Large intestine (tissue), 3 donors: ENCODE data around the gene SLC9A1. TPM values are rescaled to one million over a fixed set of nuclear protein-coding genes. Genes with fewer than 3 reads are reported as not detected.
A peak's percentile ranks its signal among the peaks of the same experiment; 100 is the strongest.
"Not testable (repeated sequence)": the region's sequence is repeated elsewhere in the genome, so short reads cannot be mapped to it uniquely, and the experiment has no call there.

Experiments
- DNase-seq, 2 donors: peaks; one replicate each; pipeline versions ENCODE4 v3.0.0 to v3.0.0-alpha.2; 2013
- H3K27ac ChIP-seq: one replicate; pipeline ENCODE4 v1.5.1; 2013; ENCODE audit warnings: low read length
- H3K27me3 ChIP-seq: 2 replicates; pipeline ENCODE4 v1.6.1; 2013; ENCODE audit warnings: low read length; ENCODE audit not compliant: control insufficient read depth, insufficient read depth
- H3K36me3 ChIP-seq: 2 replicates; pipeline ENCODE4 v1.6.1; 2013; ENCODE audit warnings: low read length; ENCODE audit not compliant: control insufficient read depth, insufficient read depth
- H3K4me1 ChIP-seq: one replicate; pipeline ENCODE4 v1.6.1; 2013; ENCODE audit warnings: low read length; ENCODE audit not compliant: control insufficient read depth, insufficient read depth
- H3K4me3 ChIP-seq: one replicate; pipeline ENCODE4 v1.5.1; 2013; ENCODE audit warnings: low read length
- H3K9me3 ChIP-seq: one replicate; pipeline ENCODE4 v1.6.1; 2013; ENCODE audit warnings: mild to moderate bottlenecking, low read depth, low read length, moderate library complexity; ENCODE audit not compliant: control insufficient read depth
- WGBS: methylation state at CpG from one replicate; pipeline ENCODE4 v1.1.5; 2013; ENCODE audit warnings: low lambda C conversion rate; ENCODE audit not compliant: insufficient coverage; 5-methylcytosine and 5-hydroxymethylcytosine counted together
- polyA plus RNA-seq: library from polyadenylated mRNA; unstranded; fragments of 120-200 nt; gene quantifications from one replicate; pipeline ENCODE4 v1.2.1, GENCODE V29; 2013

SLC9A1 gene
- polyA plus RNA-seq, 1 donor, result 21.5 TPM

GRCh38 chr1:27136236-27136551, 18.7 kb downstream of the SLC9A1 start:
- WGBS, result no CpG with 5 or more reads among the region's 3 CpGs
- H3K9me3 ChIP-seq, result no peaks in the 10 kb centered on the region
- DNase-seq, result no peak
- no peak overlapping the region for H3K4me3 ChIP-seq
- H3K4me1 ChIP-seq, result peaks cover 35% of the 10 kb centered on the region
- peak overlapping the region; percentile 88 for H3K27ac ChIP-seq
- H3K36me3 ChIP-seq, result no peaks in the 10 kb centered on the region
- no peaks in the 10 kb centered on the region for H3K27me3 ChIP-seq

- Histone ChIP-seq H3K27me3 (no peaks in the 10 kb centered on the region), H3K4me3 (no peak overlapping the region), H3K9me3 (no peaks in the 10 kb centered on the region), H3K4me1 (peaks cover 35% of the 10 kb centered on the region), H3K36me3 (no peaks in the 10 kb centered on the region), H3K27ac (peak overlapping the region; percentile 88)
- DNase-seq, result no peak
- no CpG with 5 or more reads among the region's 5 CpGs for WGBS
Observed at GRCh38 chr1:27135541-27136235, 19.2 kb downstream of the SLC9A1 start.

- Histone ChIP-seq H3K27ac (no peak overlapping the region), H3K4me1 (peaks cover 35% of the 10 kb centered on the region), H3K9me3 (no peaks in the 10 kb centered on the region), H3K36me3 (no peaks in the 10 kb centered on the region), H3K4me3 (no peak overlapping the region), H3K27me3 (no peaks in the 10 kb centered on the region)
- DNase-seq, result no peak
- 86% methylated on average over 1 of the region's 6 CpGs for WGBS
Observed at GRCh38 chr1:27133991-27134390, 20.9 kb downstream of the SLC9A1 start.

DNA sequence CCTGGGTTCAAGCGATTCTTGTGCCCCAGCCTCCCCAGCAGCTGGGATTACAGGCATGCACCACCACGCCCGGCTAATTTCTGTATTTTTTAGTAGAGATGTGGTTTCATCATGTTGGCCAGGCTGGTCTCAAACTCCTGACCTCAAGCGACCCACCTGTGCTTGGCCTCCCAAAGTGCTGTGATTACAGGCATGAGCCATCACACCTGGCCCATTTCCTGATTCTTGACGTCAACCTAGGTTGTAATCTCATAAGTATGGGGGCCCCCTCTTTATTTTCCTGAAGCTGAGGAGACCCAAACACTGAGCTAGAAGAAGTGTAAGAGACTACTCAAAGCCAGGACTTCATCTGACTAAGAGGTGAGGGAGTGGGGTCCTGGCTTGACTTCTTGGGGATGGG, 21.8 kb downstream of the SLC9A1 start:
- no peak overlapping the region for H3K4me3 ChIP-seq
- H3K9me3 ChIP-seq, result no peaks in the 10 kb centered on the region
- no peak for DNase-seq
- no peaks in the 10 kb centered on the region for H3K36me3 ChIP-seq
- peaks cover 30% of the 10 kb centered on the region for H3K4me1 ChIP-seq
- H3K27me3 ChIP-seq, result no peaks in the 10 kb centered on the region
- no peak overlapping the region for H3K27ac ChIP-seq
- no CpG with 5 or more reads among the region's 5 CpGs for WGBS

GRCh38 chr1:27132624-27133023, 22.3 kb downstream of the SLC9A1 start:
- Histone ChIP-seq H3K9me3 (no peaks in the 10 kb centered on the region), H3K4me1 (peaks cover 25% of the 10 kb centered on the region), H3K4me3 (no peak overlapping the region), H3K27me3 (no peaks in the 10 kb centered on the region), H3K36me3 (no peaks in the 10 kb centered on the region), H3K27ac (no peak overlapping the region)
- DNase-seq, result peak in 1 of 2 donors; percentile 53
- no CpG with 5 or more reads among the region's 7 CpGs for WGBS

DNA sequence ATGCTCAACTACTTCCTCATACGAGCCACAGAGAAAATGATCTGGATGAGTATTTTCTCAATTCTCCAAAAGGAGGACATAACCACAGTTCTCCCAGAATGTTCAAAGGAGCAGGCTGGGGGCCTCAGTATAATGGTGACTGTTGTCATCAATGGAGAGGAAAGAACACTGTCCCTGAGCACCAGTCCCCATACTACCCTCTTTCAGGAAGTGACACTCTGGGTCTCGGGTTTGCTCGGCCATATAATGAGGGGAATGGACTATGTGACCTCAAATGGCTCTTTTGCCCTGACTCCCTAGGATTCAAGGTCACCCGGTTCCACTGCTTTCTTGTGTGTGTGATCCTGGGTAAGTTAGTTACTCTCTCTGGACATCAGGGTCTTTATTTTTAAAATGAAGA, 22.8 kb downstream of the SLC9A1 start:
- H3K4me3 ChIP-seq, result no peak overlapping the region
- no peaks in the 10 kb centered on the region for H3K27me3 ChIP-seq
- no peaks in the 10 kb centered on the region for H3K9me3 ChIP-seq
- no peak overlapping the region for H3K27ac ChIP-seq
- peaks cover 20% of the 10 kb centered on the region for H3K4me1 ChIP-seq
- DNase-seq, result peak in 1 of 2 donors; percentile 69
- no peaks in the 10 kb centered on the region for H3K36me3 ChIP-seq
- no CpG with 5 or more reads among the region's 4 CpGs for WGBS

- H3K27me3 ChIP-seq, result no peaks in the 10 kb centered on the region
- H3K9me3 ChIP-seq, result no peaks in the 10 kb centered on the region
- peaks cover 5% of the 10 kb centered on the region for H3K36me3 ChIP-seq
- no peak for DNase-seq
- peaks cover 6% of the 10 kb centered on the region for H3K4me1 ChIP-seq
- whole genome bisulfite sequencing, result no CpG with 5 or more reads among the region's 3 CpGs
- no peak overlapping the region for H3K27ac ChIP-seq
- H3K4me3 ChIP-seq, result no peak overlapping the region
Observed at GRCh38 chr1:27130798-27131197, 24.1 kb downstream of the SLC9A1 start.

GRCh38 chr1:27129225-27129624, 25.7 kb downstream of the SLC9A1 start:
- no peaks in the 10 kb centered on the region for H3K27me3 ChIP-seq
- no peak for DNase-seq
- H3K4me1 ChIP-seq, result peaks cover 3% of the 10 kb centered on the region
- H3K27ac ChIP-seq, result no peak overlapping the region
- H3K36me3 ChIP-seq, result peaks cover 5% of the 10 kb centered on the region
- no CpG with 5 or more reads among the region's 3 CpGs for WGBS
- H3K9me3 ChIP-seq, result no peaks in the 10 kb centered on the region
- no peak overlapping the region for H3K4me3 ChIP-seq

DNA sequence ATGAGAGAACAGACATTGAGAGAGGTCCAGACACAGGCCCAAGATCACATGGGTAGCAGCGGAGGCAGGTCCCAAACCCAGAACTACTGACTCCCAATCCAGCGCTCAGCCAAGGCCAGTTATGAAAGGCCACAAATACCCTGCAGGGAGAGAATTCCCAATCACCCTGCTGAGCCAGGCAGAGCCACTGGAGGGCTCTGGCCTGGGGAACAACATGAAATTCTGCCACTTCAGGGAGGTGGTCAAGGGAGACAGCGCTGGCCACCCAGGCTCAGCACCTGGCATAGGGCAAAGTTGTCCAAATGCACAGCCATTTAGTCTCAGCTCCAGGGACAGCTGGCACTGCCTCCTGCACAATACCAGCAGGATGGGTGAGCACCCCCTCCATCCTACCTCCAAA, 27.5 kb downstream of the SLC9A1 start:
- no peaks in the 10 kb centered on the region for H3K27me3 ChIP-seq
- H3K4me3 ChIP-seq, result no peak overlapping the region
- H3K36me3 ChIP-seq, result peaks cover 5% of the 10 kb centered on the region
- DNase-seq, result no peak
- H3K9me3 ChIP-seq, result no peaks in the 10 kb centered on the region
- H3K4me1 ChIP-seq, result peaks cover 4% of the 10 kb centered on the region
- H3K27ac ChIP-seq, result no peak overlapping the region
- no CpG with 5 or more reads among the region's 3 CpGs for WGBS

GRCh38 chr1:27126391-27126790, 28.5 kb downstream of the SLC9A1 start:
- H3K27ac ChIP-seq, result no peak overlapping the region
- peaks cover 4% of the 10 kb centered on the region for H3K4me1 ChIP-seq
- no peaks in the 10 kb centered on the region for H3K9me3 ChIP-seq
- WGBS, result 67% methylated on average over 1 of the region's 5 CpGs
- H3K4me3 ChIP-seq, result no peak overlapping the region
- H3K27me3 ChIP-seq, result no peaks in the 10 kb centered on the region
- peaks cover 5% of the 10 kb centered on the region for H3K36me3 ChIP-seq
- no peak for DNase-seq

- not testable (repeated sequence) for H3K4me1 ChIP-seq, H3K4me3 ChIP-seq
- 100% methylated on average over 1 of the region's 5 CpGs for WGBS
Observed at GRCh38 chr1:27125125-27125524, 29.8 kb downstream of the SLC9A1 start.

More at GRCh38 chr1:27125125-27125524, 29.8 kb downstream of the SLC9A1 start:
- not testable (repeated sequence) for H3K36me3 ChIP-seq, DNase-seq, H3K9me3 ChIP-seq, H3K27me3 ChIP-seq, H3K27ac ChIP-seq
